Erythroblast (primary cell): ENCODE data around the gene BCAM.

Experiments used
- GATA1 ChIP-seq: IDR thresholded peaks from 2 replicates; pipeline ENCODE4 v1.6.1; 2011; ENCODE audit warnings: low read depth, mild to moderate bottlenecking, control low read depth, low read length, moderate library complexity
- POLR2A ChIP-seq: IDR thresholded peaks from 2 replicates; pipeline ENCODE4 v1.6.1; 2011; ENCODE audit warnings: mild to moderate bottlenecking, low read length

GRCh38 chr19:44792281-44792680, 16.6 kb upstream of the BCAM start:
- no peak for TF ChIP-seq POLR2A
- TF ChIP-seq GATA1: no peak
